HEK293 (cell line): ENCODE data around the gene S100A10.
A peak's percentile ranks its signal among the peaks of the same experiment; 100 is the strongest.

Experiments
- CTCF ChIA-PET: fragments of 350-600 bp; formaldehyde crosslinking; extraction: SDS; loops from one replicate; lab custom pipeline; 2021; ENCODE audit warnings: antibody characterized with exemption; lab: Yijun Ruan, JAX
- POLR2A ChIA-PET: fragments of 300-600 bp; formaldehyde crosslinking; extraction: SDS; loops from one replicate; lab custom pipeline; 2020; ENCODE audit warnings: antibody characterized with exemption, inconsistent platforms; lab: Yijun Ruan, JAX
- H3K27ac ChIP-seq: fragments of 200-500 bp; sonication (Bioruptor generic); 2 replicates; pipeline ENCODE4 v1.5.1; 2014; ENCODE audit warnings: low read depth, low read length, control low read depth, inconsistent platforms; ENCODE audit errors: extremely low read depth
- H3K36me3 ChIP-seq, 2 experiments: fragments of 200-500 bp in 1 of 2; sonication (Bioruptor generic) in 1 of 2; 1 replicate in 1 of 2; 2 replicates in 1 of 2; pipeline ENCODE4 v1.5.1; 2014 to 2017; ENCODE audit warnings: inconsistent platforms in 2 of 2, low read length in 2 of 2; ENCODE audit not compliant: control insufficient read depth in 2 of 2, insufficient read depth in 1 of 2
- H3K4me1 ChIP-seq: fragments of 200-500 bp; sonication (Bioruptor generic); 2 replicates; pipeline ENCODE4 v1.5.1; 2014; ENCODE audit warnings: mild to moderate bottlenecking, low read length, inconsistent platforms; ENCODE audit not compliant: control insufficient read depth, insufficient read depth
- H3K4me3 ChIP-seq: 2 replicates; pipeline ENCODE4 v1.5.1; 2011; ENCODE audit warnings: low read depth, mild to moderate bottlenecking, control low read depth, low read length, moderate library complexity
- H3K9me3 ChIP-seq: fragments of 200-500 bp; sonication (Bioruptor generic); 2 replicates; pipeline ENCODE4 v1.5.1; 2014; ENCODE audit warnings: low read depth, low read length, inconsistent platforms; ENCODE audit not compliant: control insufficient read depth, insufficient read depth
- BCL11A ChIP-seq: fragments of 450-650 bp; formaldehyde crosslinking; IDR thresholded peaks from 2 replicates; pipeline ENCODE4 v1.5.1; 2016; ENCODE audit warnings: low read depth, missing biosample characterization, missing genetic modification characterization
- FEZF1 ChIP-seq: fragments of 450-650 bp; formaldehyde crosslinking; IDR thresholded peaks from 2 replicates; pipeline ENCODE4 v1.5.1; 2016; ENCODE audit warnings: missing biosample characterization, missing genetic modification characterization
- KLF8 ChIP-seq: fragments of 450-650 bp; formaldehyde crosslinking; IDR thresholded peaks from 2 replicates; pipeline ENCODE4 v1.5.1; 2016; ENCODE audit warnings: missing biosample characterization, missing genetic modification characterization
- MZF1 ChIP-seq: fragments of 450-650 bp; formaldehyde crosslinking; IDR thresholded peaks from 2 replicates; pipeline ENCODE4 v1.5.1; 2017; ENCODE audit warnings: missing biosample characterization, missing genetic modification characterization, borderline replicate concordance
- OSR2 ChIP-seq: fragments of 450-650 bp; formaldehyde crosslinking; IDR thresholded peaks from 2 replicates; pipeline ENCODE4 v1.5.1; 2016; ENCODE audit warnings: missing biosample characterization, missing genetic modification characterization
- OVOL3 ChIP-seq: fragments of 450-650 bp; formaldehyde crosslinking; IDR thresholded peaks from 2 replicates; pipeline ENCODE4 v1.5.1; 2016; ENCODE audit warnings: missing biosample characterization, missing genetic modification characterization
- SCRT2 ChIP-seq: fragments of 450-650 bp; formaldehyde crosslinking; IDR thresholded peaks from 2 replicates; pipeline ENCODE4 v1.5.1; 2016; ENCODE audit warnings: missing biosample characterization, missing genetic modification characterization
- WT1 ChIP-seq: fragments of 450-650 bp; formaldehyde crosslinking; IDR thresholded peaks from 2 replicates; pipeline ENCODE4 v1.5.1; 2016; ENCODE audit warnings: missing biosample characterization, missing genetic modification characterization
- YY1 ChIP-seq: fragments of 450-650 bp; formaldehyde crosslinking; IDR thresholded peaks from 2 replicates; pipeline ENCODE4 v1.5.1; 2018; ENCODE audit warnings: missing biosample characterization, missing genetic modification characterization
- ZBTB1 ChIP-seq: fragments of 450-650 bp; formaldehyde crosslinking; IDR thresholded peaks from 2 replicates; pipeline ENCODE4 v1.5.1; 2016; ENCODE audit warnings: missing biosample characterization, missing genetic modification characterization
- ZBTB17 ChIP-seq: fragments of 450-650 bp; formaldehyde crosslinking; IDR thresholded peaks from 2 replicates; pipeline ENCODE4 v1.5.1; 2016; ENCODE audit warnings: missing biosample characterization, missing genetic modification characterization
- ZEB2 ChIP-seq: fragments of 450-650 bp; formaldehyde crosslinking; IDR thresholded peaks from 2 replicates; pipeline ENCODE4 v1.5.1; 2016; ENCODE audit warnings: missing biosample characterization, missing genetic modification characterization
- ZFP41 ChIP-seq: fragments of 450-650 bp; formaldehyde crosslinking; IDR thresholded peaks from 2 replicates; pipeline ENCODE4 v1.5.1; 2016; ENCODE audit warnings: missing biosample characterization, missing genetic modification characterization, borderline replicate concordance
- ZFP69B ChIP-seq: fragments of 450-650 bp; formaldehyde crosslinking; IDR thresholded peaks from 2 replicates; pipeline ENCODE4 v1.5.1; 2016; ENCODE audit warnings: missing biosample characterization, missing genetic modification characterization
- ZNF266 ChIP-seq: fragments of 450-650 bp; formaldehyde crosslinking; IDR thresholded peaks from 2 replicates; pipeline ENCODE4 v1.5.1; 2016; ENCODE audit warnings: missing biosample characterization, missing genetic modification characterization, low read depth
- ZNF274 ChIP-seq, 2 experiments: fragments of 200-500 bp in 1 of 2; fragments of 450-650 bp in 1 of 2; sonication (Bioruptor generic) in 1 of 2; formaldehyde crosslinking in 1 of 2; IDR thresholded peaks; 2 replicates each; pipeline versions ENCODE4 v1.5.1 to v1.6.1; 2014 to 2016; ENCODE audit warnings: borderline replicate concordance in 1 of 2, inconsistent platforms in 1 of 2, low read length in 1 of 2, missing biosample characterization in 1 of 2, missing genetic modification characterization in 1 of 2
- ZNF311 ChIP-seq: fragments of 450-650 bp; formaldehyde crosslinking; IDR thresholded peaks from 2 replicates; pipeline ENCODE4 v1.5.1; 2017; ENCODE audit warnings: missing biosample characterization, missing genetic modification characterization, borderline replicate concordance
- ZNF362 ChIP-seq: fragments of 450-650 bp; formaldehyde crosslinking; IDR thresholded peaks from 2 replicates; pipeline ENCODE4 v1.5.1; 2016; ENCODE audit warnings: missing biosample characterization, missing genetic modification characterization
- ZNF473 ChIP-seq: fragments of 450-650 bp; formaldehyde crosslinking; IDR thresholded peaks from 2 replicates; pipeline ENCODE4 v1.5.1; 2017; ENCODE audit warnings: missing biosample characterization, missing genetic modification characterization
- ZNF555 ChIP-seq: fragments of 450-650 bp; formaldehyde crosslinking; conservative IDR thresholded peaks from 2 replicates; pipeline ENCODE4 v1.5.1; 2017; ENCODE audit warnings: missing biosample characterization, mild to moderate bottlenecking, missing genetic modification characterization, inconsistent platforms
- ZNF600 ChIP-seq: fragments of 450-650 bp; formaldehyde crosslinking; IDR thresholded peaks from 2 replicates; pipeline ENCODE4 v1.5.1; 2016; ENCODE audit warnings: missing biosample characterization, missing genetic modification characterization
- ZNF629 ChIP-seq: fragments of 450-650 bp; formaldehyde crosslinking; IDR thresholded peaks from 2 replicates; pipeline ENCODE4 v1.5.1; 2017; ENCODE audit warnings: missing biosample characterization, missing genetic modification characterization
- ZNF76 ChIP-seq: fragments of 450-650 bp; formaldehyde crosslinking; IDR thresholded peaks from 2 replicates; pipeline ENCODE4; 2016; ENCODE audit warnings: low read depth, missing biosample characterization, missing genetic modification characterization, borderline replicate concordance
- ZSCAN16 ChIP-seq: fragments of 450-650 bp; formaldehyde crosslinking; IDR thresholded peaks from 2 replicates; pipeline ENCODE4 v1.5.1; 2016; ENCODE audit warnings: missing biosample characterization, missing genetic modification characterization
- TF ChIP-seq, protein P1 (sequence below): fragments of 450-650 bp; formaldehyde crosslinking; IDR thresholded peaks from 2 replicates; pipeline ENCODE4 v1.5.1; 2016; ENCODE audit warnings: missing biosample characterization, missing genetic modification characterization, borderline replicate concordance

S100A10 gene

GRCh38 chr1:151981178-151981525, 12.5 kb downstream of the S100A10 start:
- peaks cover 19% of the 10 kb centered on the region for H3K4me1 ChIP-seq
- peaks cover 18 to 55% of the 10 kb centered on the region in 2 experiments; a peak in 2 of 3 replicates for H3K36me3 ChIP-seq
- CTCF ChIA-PET: interaction anchor here (0.6 to 3.3 kb wide), 5 partner anchors 9 to 153 kb away, joined by 3 to 20 read pairs (median 4); no protein-coding TSS in a partner anchor
- peak overlapping the region; percentile 53; the same call in 1 of the 2 replicates for H3K27ac ChIP-seq
- H3K9me3 ChIP-seq: no peaks in the 10 kb centered on the region
- TF ChIP-seq ZBTB17: 0 out of 2 replicates have a peak, but pooled peaks have one; percentile 43
- no peak for TF ChIP-seq ZSCAN16 (tag by site-specific recombination)
- peak; percentile 81 for TF ChIP-seq ZNF600
- peak; percentile 56; the same call in 1 of the 2 replicates for TF ChIP-seq MZF1 (tag by site-specific recombination)
- TF ChIP-seq ZNF473 (tag by site-specific recombination): no peak
- peak; percentile 39; the same call in 1 of the 2 replicates for TF ChIP-seq ZNF76
- no peak for TF ChIP-seq ZNF362 (tag by site-specific recombination)
- TF ChIP-seq, all 188 proteins: peak for 4
- POLR2A ChIA-PET: interaction anchor here (2.8 kb wide), 1 partner anchor 8 kb away, joined by 13 read pairs; no protein-coding TSS in a partner anchor
- H3K4me3 ChIP-seq: no peak overlapping the region

DNA sequence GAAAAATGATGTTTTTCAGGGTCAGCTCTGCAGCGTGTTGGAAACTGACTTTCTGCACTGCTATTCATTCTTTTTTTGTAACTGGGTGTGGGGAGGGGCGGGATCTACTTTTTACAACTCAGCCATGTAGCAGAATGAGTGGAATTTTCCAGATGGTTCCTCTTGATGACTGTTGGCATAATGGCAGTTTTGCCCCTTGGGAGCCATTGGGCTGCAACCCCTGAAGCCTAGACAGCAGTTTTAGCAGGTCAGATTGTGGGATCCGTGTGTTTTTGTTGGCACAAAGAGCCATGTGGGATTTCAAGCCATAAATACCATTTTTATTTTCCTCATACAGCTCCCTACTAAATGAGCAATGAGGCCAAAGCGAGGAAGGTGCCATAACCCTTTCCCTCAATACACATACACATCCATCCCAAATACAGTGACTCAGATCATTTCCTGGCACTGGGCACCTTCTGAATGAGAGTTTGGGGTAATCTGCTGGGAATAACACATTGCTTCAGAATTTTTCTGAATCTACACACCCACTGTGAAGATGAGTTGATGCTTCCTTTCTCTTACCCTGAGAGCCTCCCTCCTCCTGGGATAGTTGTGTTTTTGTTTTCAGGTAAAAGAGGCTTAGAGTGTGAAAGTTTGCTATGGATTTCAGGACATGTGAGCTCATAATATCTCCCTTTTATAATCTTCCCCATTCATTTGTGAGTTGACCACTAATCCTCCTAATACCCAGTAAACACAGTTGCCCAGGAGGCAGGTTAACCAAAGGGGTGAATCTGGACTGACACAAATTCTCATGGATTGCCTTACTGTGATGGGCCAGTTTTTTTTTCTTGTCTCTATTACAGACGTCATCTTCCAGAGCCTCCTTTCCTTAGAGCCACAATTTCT, 13.1 kb downstream of the S100A10 start:
- no peaks in the 10 kb centered on the region for H3K9me3 ChIP-seq
- peaks cover 22% of the 10 kb centered on the region for H3K4me1 ChIP-seq
- H3K27ac ChIP-seq: peak overlapping the region; percentile 53
- no peak overlapping the region for H3K4me3 ChIP-seq
- ChIA-PET POLR2A (interaction anchor here (0.7 to 2.8 kb wide), 3 partner anchors 8 to 56 kb away, joined by 3 to 13 read pairs (median 5); partner anchors contain the start of gene S100A11), CTCF (interaction anchor here (0.6 to 3.3 kb wide), 5 partner anchors 9 to 154 kb away, joined by 3 to 20 read pairs (median 4); no protein-coding TSS in a partner anchor)
- H3K36me3 ChIP-seq: peaks cover 13 to 49% of the 10 kb centered on the region in 2 experiments; a peak in 2 of 3 replicates
- TF ChIP-seq ZNF266 (tag by site-specific recombination) (no peak), BCL11A (tag by site-specific recombination) (peak; percentile 59; the same call in 1 of the 2 replicates), FEZF1 (peak; percentile 99), OSR2 (tag by site-specific recombination) (peak; percentile 93), ZNF311 (tag by site-specific recombination) (no peak), KLF8 (tag by site-specific recombination) (0 out of 2 replicates have a peak, but pooled peaks have one; percentile 30), ZNF629 (tag by site-specific recombination) (peak; percentile 45; the same call in 1 of the 2 replicates), YY1 (tag by site-specific recombination) (no peak), ZFP41 (tag by site-specific recombination) (no peak), SCRT2 (tag by site-specific recombination) (no peak), ZNF555 (tag by site-specific recombination) (no peak), ZEB2 (tag by site-specific recombination) (peak; percentile 83), ZNF76 (no peak), ZFP69B (peak; percentile 11; the same call in 1 of the 2 replicates), OVOL3 (tag by site-specific recombination) (peak; percentile 89), ZNF274 (IDR thresholded peaks at IDR 0.05; ENCODE audit: low read length) (no peak), ZNF274 (tag by site-specific recombination; IDR thresholded peaks at IDR 0.05; ENCODE audit: borderline replicate concordance) (no peak), WT1 (tag by site-specific recombination) (peak; percentile 89), ZBTB1 (tag by site-specific recombination) (peak; percentile 61; the same call in 1 of the 2 replicates)
- TF ChIP-seq, protein P1, sequence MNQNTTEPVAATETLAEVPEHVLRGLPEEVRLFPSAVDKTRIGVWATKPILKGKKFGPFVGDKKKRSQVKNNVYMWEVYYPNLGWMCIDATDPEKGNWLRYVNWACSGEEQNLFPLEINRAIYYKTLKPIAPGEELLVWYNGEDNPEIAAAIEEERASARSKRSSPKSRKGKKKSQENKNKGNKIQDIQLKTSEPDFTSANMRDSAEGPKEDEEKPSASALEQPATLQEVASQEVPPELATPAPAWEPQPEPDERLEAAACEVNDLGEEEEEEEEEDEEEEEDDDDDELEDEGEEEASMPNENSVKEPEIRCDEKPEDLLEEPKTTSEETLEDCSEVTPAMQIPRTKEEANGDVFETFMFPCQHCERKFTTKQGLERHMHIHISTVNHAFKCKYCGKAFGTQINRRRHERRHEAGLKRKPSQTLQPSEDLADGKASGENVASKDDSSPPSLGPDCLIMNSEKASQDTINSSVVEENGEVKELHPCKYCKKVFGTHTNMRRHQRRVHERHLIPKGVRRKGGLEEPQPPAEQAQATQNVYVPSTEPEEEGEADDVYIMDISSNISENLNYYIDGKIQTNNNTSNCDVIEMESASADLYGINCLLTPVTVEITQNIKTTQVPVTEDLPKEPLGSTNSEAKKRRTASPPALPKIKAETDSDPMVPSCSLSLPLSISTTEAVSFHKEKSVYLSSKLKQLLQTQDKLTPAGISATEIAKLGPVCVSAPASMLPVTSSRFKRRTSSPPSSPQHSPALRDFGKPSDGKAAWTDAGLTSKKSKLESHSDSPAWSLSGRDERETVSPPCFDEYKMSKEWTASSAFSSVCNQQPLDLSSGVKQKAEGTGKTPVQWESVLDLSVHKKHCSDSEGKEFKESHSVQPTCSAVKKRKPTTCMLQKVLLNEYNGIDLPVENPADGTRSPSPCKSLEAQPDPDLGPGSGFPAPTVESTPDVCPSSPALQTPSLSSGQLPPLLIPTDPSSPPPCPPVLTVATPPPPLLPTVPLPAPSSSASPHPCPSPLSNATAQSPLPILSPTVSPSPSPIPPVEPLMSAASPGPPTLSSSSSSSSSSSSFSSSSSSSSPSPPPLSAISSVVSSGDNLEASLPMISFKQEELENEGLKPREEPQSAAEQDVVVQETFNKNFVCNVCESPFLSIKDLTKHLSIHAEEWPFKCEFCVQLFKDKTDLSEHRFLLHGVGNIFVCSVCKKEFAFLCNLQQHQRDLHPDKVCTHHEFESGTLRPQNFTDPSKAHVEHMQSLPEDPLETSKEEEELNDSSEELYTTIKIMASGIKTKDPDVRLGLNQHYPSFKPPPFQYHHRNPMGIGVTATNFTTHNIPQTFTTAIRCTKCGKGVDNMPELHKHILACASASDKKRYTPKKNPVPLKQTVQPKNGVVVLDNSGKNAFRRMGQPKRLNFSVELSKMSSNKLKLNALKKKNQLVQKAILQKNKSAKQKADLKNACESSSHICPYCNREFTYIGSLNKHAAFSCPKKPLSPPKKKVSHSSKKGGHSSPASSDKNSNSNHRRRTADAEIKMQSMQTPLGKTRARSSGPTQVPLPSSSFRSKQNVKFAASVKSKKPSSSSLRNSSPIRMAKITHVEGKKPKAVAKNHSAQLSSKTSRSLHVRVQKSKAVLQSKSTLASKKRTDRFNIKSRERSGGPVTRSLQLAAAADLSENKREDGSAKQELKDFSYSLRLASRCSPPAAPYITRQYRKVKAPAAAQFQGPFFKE (tag by site-specific recombination): no peak
